A673 (cell line): Measurements from ENCODE around the gene CEACAM18. TPM values are rescaled to one million over a fixed set of nuclear protein-coding genes. Genes with fewer than 3 reads are reported as not detected.

Experiments
- BruUV-seq: library from RNA; stranded (reverse); fragments of 400-500 nt; replicated peaks from 2 replicates; lab custom pipeline; 2021; lab: Mats Ljungman, UMichigan
- CTCF ChIA-PET: fragments of 300-600 bp; sonication (Branson Sonifier 250); formaldehyde crosslinking; loops from one replicate; lab custom pipeline; 2022; ENCODE audit warnings: antibody characterized with exemption; lab: Charles Lee
- POLR2A ChIA-PET: fragments of 300-600 bp; sonication (Branson Sonifier 250); formaldehyde crosslinking; loops from one replicate; lab custom pipeline; 2022; ENCODE audit warnings: antibody characterized with exemption; ENCODE audit not compliant: low non-redundant PET; lab: Charles Lee
- DNase-seq: peaks from one replicate; pipeline ENCODE4 v3.0.0-alpha.2; 2015; ENCODE audit warnings: low spot score
- H3K27ac ChIP-seq: fragments of 200-600 bp; sonication (generic); 2 replicates; pipeline ENCODE4 v1.5.1; 2016; ENCODE audit warnings: mixed run types, low read depth, mild to moderate bottlenecking, mixed read lengths, antibody characterized with exemption, low read length; ENCODE audit not compliant: poor library complexity, severe bottlenecking
- H3K27me3 ChIP-seq: fragments of 200-600 bp; sonication (generic); replicated peaks from 2 replicates; pipeline ENCODE4 v1.6.1; 2017; ENCODE audit warnings: mixed run types, low read depth, mild to moderate bottlenecking, mixed read lengths, antibody characterized with exemption, low read length; ENCODE audit not compliant: insufficient read depth, poor library complexity
- H3K36me3 ChIP-seq: fragments of 200-600 bp; sonication (generic); 2 replicates; pipeline ENCODE4 v1.6.1; 2016; ENCODE audit warnings: mixed run types, mild to moderate bottlenecking, mixed read lengths, antibody characterized with exemption, low read length; ENCODE audit not compliant: insufficient read depth, poor library complexity, severe bottlenecking
- H3K4me1 ChIP-seq: fragments of 200-600 bp; sonication (generic); 2 replicates; pipeline ENCODE4 v1.6.1; 2017; ENCODE audit warnings: mixed run types, mild to moderate bottlenecking, mixed read lengths, antibody characterized with exemption, low read length; ENCODE audit not compliant: insufficient read depth, poor library complexity, severe bottlenecking
- H3K4me3 ChIP-seq: fragments of 200-600 bp; sonication (generic); 2 replicates; pipeline ENCODE4 v1.5.1; 2016; ENCODE audit warnings: low read depth, mixed run types, mild to moderate bottlenecking, mixed read lengths, low read length; ENCODE audit not compliant: poor library complexity, severe bottlenecking
- H3K9me3 ChIP-seq: fragments of 200-600 bp; sonication (generic); 2 replicates; pipeline ENCODE4 v1.6.1; 2016; ENCODE audit warnings: mixed run types, low read depth, mild to moderate bottlenecking, mixed read lengths, antibody characterized with exemption, low read length; ENCODE audit not compliant: poor library complexity, severe bottlenecking
- CTCF ChIP-seq: fragments of 300-800, 200-600 bp; sonication (generic); conservative IDR thresholded peaks from 2 replicates; pipeline ENCODE4 v1.5.1; 2017; ENCODE audit warnings: low read depth, mild to moderate bottlenecking, antibody characterized with exemption, low read length, moderate library complexity, mixed read lengths
- EZH2 ChIP-seq: fragments of 200-600 bp; sonication (generic); IDR thresholded peaks from 2 replicates; pipeline ENCODE4 v1.6.1; 2017; ENCODE audit warnings: borderline replicate concordance, low read depth, mild to moderate bottlenecking, mixed read lengths, antibody characterized with exemption, low read length; ENCODE audit not compliant: poor library complexity, severe bottlenecking
- intact Hi-C: fragments of 100-400 bp; cut with micrococcal nuclease; formaldehyde crosslinking; loops from one replicate; pipeline ENCODE4 v1.10.0; 2022; ENCODE audit not compliant: unreplicated experiment
- total RNA-seq: library from RNA; stranded (reverse); gene quantifications from 2 replicates; pipeline ENCODE4 v1.2.3, GENCODE V29; 2021

The CEACAM18 gene
- total RNA-seq, 1 experiment from 2014 or later, result not detected

- H3K36me3 ChIP-seq, result no peaks in the 10 kb centered on the region
- POLR2A ChIA-PET, result no interaction called here
- no peak for TF ChIP-seq CTCF
- no peak for TF ChIP-seq EZH2
- intact Hi-C loops, result no loop called here
- H3K9me3 ChIP-seq, result no peaks in the 10 kb centered on the region
- no peaks in the 10 kb centered on the region for H3K4me1 ChIP-seq
- CTCF ChIA-PET, result no interaction called here
- H3K27ac ChIP-seq, result no peak overlapping the region
- no peak for DNase-seq
- no TSS peak for BruUV-seq
- no peak overlapping the region for H3K4me3 ChIP-seq
- peaks cover 27% of the 10 kb centered on the region for H3K27me3 ChIP-seq
Observed at GRCh38 chr19:51458899-51459505, 19.3 kb upstream of the CEACAM18 start.

DNA sequence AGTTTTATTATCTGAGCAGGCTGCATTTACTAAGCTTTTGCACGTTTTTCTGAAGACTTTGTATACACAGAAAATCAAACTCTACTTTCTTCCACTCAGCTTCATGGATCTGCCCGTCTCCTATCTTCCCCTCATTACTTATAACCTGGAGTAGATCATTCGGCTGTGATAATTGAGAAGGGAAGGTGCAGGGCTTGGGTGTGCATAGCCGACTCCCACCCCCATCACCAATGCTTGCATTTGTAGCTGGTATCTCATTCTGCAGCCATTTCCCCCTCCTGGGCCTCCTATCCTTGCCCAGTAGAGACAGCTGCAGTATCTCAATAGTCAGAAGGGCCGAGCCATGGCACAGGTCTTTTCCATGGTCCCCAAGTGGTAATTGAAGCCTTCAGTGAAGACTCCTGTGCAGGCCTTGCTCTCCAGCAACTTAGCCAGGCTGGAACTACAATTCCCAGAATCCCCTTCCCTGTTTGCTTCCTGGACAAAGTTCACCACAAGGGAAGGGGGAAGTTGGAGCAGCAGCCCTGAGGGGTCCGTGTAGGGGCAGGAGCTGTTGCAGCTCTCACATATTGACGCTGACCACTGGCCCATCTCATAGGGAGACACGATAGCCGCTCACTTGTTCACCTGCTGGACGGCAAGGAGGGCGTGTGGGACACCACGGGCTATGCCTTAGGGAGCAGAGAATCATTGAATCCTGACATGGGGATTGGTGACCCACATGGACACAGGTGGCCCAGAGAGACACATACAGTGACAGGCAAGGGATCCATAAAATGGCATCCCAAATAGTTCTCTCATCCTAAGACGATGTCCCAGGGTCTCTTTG lies 18.0 kb upstream of the CEACAM18 start:
- H3K27ac ChIP-seq, result no peak overlapping the region
- POLR2A ChIA-PET, result no interaction called here
- H3K27me3 ChIP-seq, result peaks cover 37% of the 10 kb centered on the region
- H3K36me3 ChIP-seq, result no peaks in the 10 kb centered on the region
- H3K4me1 ChIP-seq, result no peaks in the 10 kb centered on the region
- intact Hi-C loops, result no loop called here
- no TSS peak for BruUV-seq
- CTCF ChIA-PET, result no interaction called here
- peak; percentile 7 for DNase-seq
- TF ChIP-seq CTCF (no peak), EZH2 (no peak)
- no peak overlapping the region for H3K4me3 ChIP-seq
- H3K9me3 ChIP-seq, result no peaks in the 10 kb centered on the region

DNA sequence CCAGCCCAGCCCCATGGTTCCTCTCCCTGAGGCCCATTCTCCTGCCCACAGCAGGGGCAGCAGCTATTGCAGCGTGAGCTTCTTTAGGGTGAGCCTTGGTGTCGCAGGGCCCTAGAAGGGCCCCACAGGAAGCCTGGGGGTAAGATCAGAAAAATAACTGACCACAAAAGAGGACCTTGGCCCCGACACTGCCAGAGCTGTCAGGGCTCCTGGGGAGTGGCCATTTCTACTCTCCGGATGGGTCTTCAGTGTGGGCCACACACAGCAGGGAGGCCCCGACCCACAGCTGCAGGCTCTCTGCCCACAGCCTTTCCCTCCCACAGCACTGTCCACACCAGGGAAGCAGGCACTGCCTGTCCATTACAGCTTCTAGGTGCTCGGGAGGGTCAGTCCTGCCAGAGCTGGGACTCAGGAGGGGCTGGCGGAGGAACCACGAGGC lies 16.6 kb upstream of the CEACAM18 start:
- no peak overlapping the region for H3K4me3 ChIP-seq
- intact Hi-C loops, result no loop called here
- no peak overlapping the region for H3K27ac ChIP-seq
- no peaks in the 10 kb centered on the region for H3K36me3 ChIP-seq
- no peak for DNase-seq
- H3K4me1 ChIP-seq, result no peaks in the 10 kb centered on the region
- no TSS peak for BruUV-seq
- CTCF ChIA-PET, result no interaction called here
- POLR2A ChIA-PET, result no interaction called here
- no peak for TF ChIP-seq EZH2
- TF ChIP-seq CTCF, result no peak
- peaks cover 50% of the 10 kb centered on the region for H3K27me3 ChIP-seq
- no peaks in the 10 kb centered on the region for H3K9me3 ChIP-seq
